H1 (cell line): ENCODE data around the gene TCF7L1. TPM values are rescaled to one million over a fixed set of nuclear protein-coding genes. Genes with fewer than 3 reads are reported as not detected.

ENCODE experiments used
- CTCF ChIA-PET: fragments of 300-600 bp; sonication (Branson Sonifier 250); formaldehyde crosslinking; loops from one replicate; lab custom pipeline; 2021; ENCODE audit not compliant: partially characterized antibody; lab: Charles Lee
- POLR2A ChIA-PET: fragments of 300-600 bp; sonication (Branson Sonifier 250); formaldehyde crosslinking; loops from one replicate; lab custom pipeline; 2021; ENCODE audit warnings: inconsistent platforms; ENCODE audit not compliant: partially characterized antibody; lab: Charles Lee
- DNase-seq, 2 experiments: peaks; one replicate each; pipeline versions ENCODE4 v3.0.0 to v3.0.0-alpha.2; 2010 to 2022; ENCODE audit warnings: low spot score in 2 of 2, low read depth in 1 of 2, mixed read lengths in 1 of 2
- FAIRE-seq: peaks from 2 replicates; lab custom pipeline; 2011; peaks lifted over from hg19 to GRCh38; lab: Jason Lieb, UNC
- H2AFZ ChIP-seq: 2 replicates; pipeline ENCODE4 v1.8.1; 2012; ENCODE audit warnings: low read length, inconsistent platforms
- H2AK5ac ChIP-seq: 2 replicates; pipeline ENCODE4 v1.6.1; 2013; ENCODE audit warnings: low read depth, low read length
- H2BK120ac ChIP-seq: replicated peaks from 2 replicates; pipeline ENCODE3; 2013; ENCODE audit warnings: low read depth, low read length, inconsistent platforms
- H2BK12ac ChIP-seq: 2 replicates; pipeline ENCODE4 v1.6.1; 2013; ENCODE audit warnings: low read depth, low read length
- H2BK15ac ChIP-seq: 2 replicates; pipeline ENCODE4 v1.6.1; 2013; ENCODE audit warnings: low read length
- H2BK20ac ChIP-seq: 2 replicates; pipeline ENCODE4 v1.6.1; 2013; ENCODE audit warnings: low read length
- H2BK5ac ChIP-seq: 2 replicates; pipeline ENCODE4 v1.6.1; 2013; ENCODE audit warnings: low read depth, low read length
- H3K14ac ChIP-seq: 2 replicates; pipeline ENCODE4 v1.6.1; 2013; ENCODE audit warnings: inconsistent platforms; ENCODE audit not compliant: insufficient read length
- H3K18ac ChIP-seq: 2 replicates; pipeline ENCODE4 v1.6.1; 2013; ENCODE audit warnings: low read length; ENCODE audit errors: extremely low read depth
- H3K23ac ChIP-seq: 2 replicates; pipeline ENCODE4 v1.6.1; 2013; ENCODE audit warnings: inconsistent platforms; ENCODE audit not compliant: insufficient read length
- H3K23me2 ChIP-seq: 2 replicates; pipeline ENCODE4 v1.6.1; 2013; ENCODE audit warnings: low read depth, low read length
- H3K27ac ChIP-seq: 2 replicates; pipeline ENCODE4 v1.6.1; 2011; ENCODE audit warnings: low read depth, low read length, inconsistent platforms
- H3K27me3 ChIP-seq, 4 experiments: replicated peaks in 1 of 4; 1 replicate in 1 of 4; 2 replicates in 3 of 4; pipeline versions ENCODE4 v1.6.1 to v1.8.1; 2011 to 2013; ENCODE audit warnings: low read length in 3 of 4, mild to moderate bottlenecking in 3 of 4, inconsistent platforms in 2 of 4, mixed read lengths in 2 of 4, moderate library complexity in 1 of 4; ENCODE audit not compliant: control insufficient read depth in 3 of 4, insufficient read depth in 3 of 4; ENCODE audit errors: extremely low read depth in 1 of 4
- H3K36me3 ChIP-seq, 4 experiments: 2 replicates each; pipeline versions ENCODE4 v1.6.1 to v1.8.1; 2011 to 2013; ENCODE audit warnings: mild to moderate bottlenecking in 4 of 4, low read length in 3 of 4, moderate library complexity in 2 of 4, control low read depth in 1 of 4, inconsistent platforms in 1 of 4; ENCODE audit not compliant: insufficient read depth in 4 of 4, control insufficient read depth in 2 of 4
- H3K4ac ChIP-seq: replicated peaks from 2 replicates; pipeline ENCODE3; 2013; ENCODE audit warnings: low read length, low read depth, mixed read lengths, inconsistent platforms; ENCODE audit not compliant: insufficient read length
- H3K4me1 ChIP-seq, 4 experiments: replicated peaks in 1 of 4; 1 replicate in 1 of 4; 2 replicates in 3 of 4; pipeline versions ENCODE4 v1.6.1 to v1.8.1; 2011 to 2013; ENCODE audit warnings: low read length in 3 of 4, inconsistent platforms in 2 of 4, mixed read lengths in 1 of 4; ENCODE audit not compliant: insufficient read depth in 4 of 4, control insufficient read depth in 3 of 4
- H3K4me2 ChIP-seq, 2 experiments: 2 replicates each; pipeline versions ENCODE4 v1.6.1 to v1.8.1; 2011 to 2013; ENCODE audit warnings: low read depth in 2 of 2, low read length in 2 of 2, control low read depth in 1 of 2, inconsistent platforms in 1 of 2, mild to moderate bottlenecking in 1 of 2; ENCODE audit not compliant: insufficient read depth in 1 of 2
- H3K4me3 ChIP-seq, 4 experiments: fragments of 200-600, 300-600 bp in 1 of 4; sonication (generic), shearing (Covaris generic), sonication (Bioruptor Twin) in 1 of 4; 2 replicates each; pipeline versions ENCODE4 v1.5.1 to v1.8.1; 2011 to 2016; ENCODE audit warnings: low read length in 4 of 4, low read depth in 3 of 4, control low read depth in 2 of 4, inconsistent platforms in 2 of 4, mild to moderate bottlenecking in 2 of 4, mixed read lengths in 1 of 4, moderate library complexity in 1 of 4; ENCODE audit not compliant: insufficient read depth in 2 of 4; ENCODE audit errors: extremely low read depth in 1 of 4
- H3K56ac ChIP-seq: replicated peaks from 2 replicates; pipeline ENCODE3; 2013; ENCODE audit warnings: low read depth, mild to moderate bottlenecking, mixed read lengths, low read length, inconsistent platforms; ENCODE audit not compliant: insufficient read length
- H3K79me1 ChIP-seq: 2 replicates; pipeline ENCODE4 v1.6.1; 2013; ENCODE audit warnings: low read depth, low read length, control low read depth
- H3K79me2 ChIP-seq, 2 experiments: 2 replicates each; pipeline versions ENCODE4 v1.6.1 to v1.8.1; 2012 to 2013; ENCODE audit warnings: low read length in 2 of 2, mild to moderate bottlenecking in 2 of 2, inconsistent platforms in 1 of 2; ENCODE audit not compliant: insufficient read depth in 2 of 2, control insufficient read depth in 1 of 2
- H3K9ac ChIP-seq, 4 experiments: replicated peaks in 1 of 4; 1 replicate in 1 of 4; 2 replicates in 3 of 4; pipeline versions ENCODE4 v1.6.1 to v1.8.1; 2011 to 2013; ENCODE audit warnings: low read depth in 3 of 4, low read length in 3 of 4, control low read depth in 2 of 4, mild to moderate bottlenecking in 2 of 4, moderate library complexity in 2 of 4, inconsistent platforms in 1 of 4; ENCODE audit errors: extremely low read depth in 1 of 4
- H3K9me3 ChIP-seq, 2 experiments: 2 replicates each; pipeline versions ENCODE4 v1.6.1 to v1.8.1; 2012 to 2013; ENCODE audit warnings: mild to moderate bottlenecking in 2 of 2, moderate library complexity in 2 of 2, control low read depth in 1 of 2, inconsistent platforms in 1 of 2, low read depth in 1 of 2, low read length in 1 of 2, mixed read lengths in 1 of 2; ENCODE audit not compliant: insufficient read depth in 2 of 2
- H4K20me1 ChIP-seq, 2 experiments: replicated peaks in 1 of 2; 2 replicates each; pipeline versions ENCODE3 to v1.8.1; 2011 to 2013; ENCODE audit warnings: inconsistent platforms in 2 of 2, low read length in 2 of 2, mild to moderate bottlenecking in 1 of 2; ENCODE audit not compliant: insufficient read depth in 2 of 2, control insufficient read depth in 1 of 2
- H4K5ac ChIP-seq: 2 replicates; pipeline ENCODE4 v1.6.1; 2013; ENCODE audit warnings: low read length, low read depth, mixed read lengths, inconsistent platforms; ENCODE audit not compliant: insufficient read length
- H4K8ac ChIP-seq: 2 replicates; pipeline ENCODE4 v1.8.0; 2013; ENCODE audit warnings: mild to moderate bottlenecking, moderate library complexity, low read length, inconsistent platforms; ENCODE audit not compliant: insufficient read depth; ENCODE audit errors: extremely low read depth
- H4K91ac ChIP-seq: replicated peaks from 2 replicates; pipeline ENCODE3; 2013; ENCODE audit warnings: low read length, mixed read lengths, inconsistent platforms; ENCODE audit not compliant: insufficient read length
- CBX5 ChIP-seq: fragments of 300-800, 300-1000 bp; sonication (generic); IDR thresholded peaks from 2 replicates; pipeline ENCODE4 v1.7.1; 2016; ENCODE audit warnings: antibody characterized with exemption, low read length, low read depth
- CTCF ChIP-seq, 3 experiments: IDR thresholded peaks; 1 replicate in 2 of 3; 2 replicates in 1 of 3; pipeline versions ENCODE4 v1.5.1 to v1.6.1; 2011; ENCODE audit warnings: low read length in 3 of 3, mild to moderate bottlenecking in 3 of 3, inconsistent platforms in 2 of 3, low read depth in 1 of 3, moderate library complexity in 1 of 3; ENCODE audit not compliant: insufficient read depth in 1 of 3; ENCODE audit errors: control extremely low read depth in 1 of 3
- JUN ChIP-seq: IDR thresholded peaks from 2 replicates; pipeline ENCODE4 v1.6.1; 2011; ENCODE audit warnings: low read depth, mild to moderate bottlenecking, improper control_type of control experiment, low read length
- KDM1A ChIP-seq: fragments of 200-600, 300-600 bp; sonication (generic); IDR thresholded peaks from 2 replicates; pipeline ENCODE4 v1.7.1; 2016; ENCODE audit warnings: mild to moderate bottlenecking, low read length, borderline replicate concordance
- NANOG ChIP-seq: IDR thresholded peaks from 2 replicates; pipeline ENCODE4 v1.6.1; 2011; ENCODE audit warnings: low read length, low read depth, mild to moderate bottlenecking, inconsistent platforms; ENCODE audit not compliant: insufficient read depth, poor library complexity, severe bottlenecking
- NRF1 ChIP-seq: IDR thresholded peaks from 2 replicates; pipeline ENCODE4 v1.6.1; 2011; ENCODE audit warnings: mild to moderate bottlenecking, low read depth, low read length, improper control_type of control experiment
- POLR2AphosphoS5 ChIP-seq: IDR thresholded peaks from 2 replicates; pipeline ENCODE4 v1.6.1; 2011; ENCODE audit warnings: low read depth, low read length
- POU5F1 ChIP-seq: IDR thresholded peaks from 2 replicates; pipeline ENCODE4 v1.6.1; 2011; ENCODE audit warnings: low read depth, mild to moderate bottlenecking, low read length, moderate library complexity
- SAP30 ChIP-seq: fragments of 300-600 bp; sonication (generic); IDR thresholded peaks from 2 replicates; pipeline ENCODE4 v1.7.1; 2012; ENCODE audit warnings: low read length, moderate library complexity, mild to moderate bottlenecking, inconsistent platforms; ENCODE audit not compliant: insufficient read depth, insufficient replicate concordance
- TAF7 ChIP-seq: optimal IDR thresholded peaks from 2 replicates; pipeline ENCODE3; 2011; ENCODE audit warnings: low read depth, mild to moderate bottlenecking, inconsistent platforms, low read length, moderate library complexity, borderline replicate concordance
- WGBS, 2 experiments: shearing (Covaris generic) in 1 of 2; methylation state at CpG; one replicate each; pipeline versions ENCODE4 v1.1.6 to v1.1.7; 2013 to 2015; ENCODE audit warnings: low lambda C conversion rate in 2 of 2, mixed read lengths in 2 of 2, inconsistent platforms in 1 of 2, low coverage in 1 of 2, missing lambda C conversion rate in 1 of 2; ENCODE audit not compliant: insufficient replicate concordance in 2 of 2, insufficient coverage in 1 of 2, insufficient read length in 1 of 2; ENCODE audit errors: extremely low coverage in 1 of 2, missing lambda C conversion rate in 1 of 2; 5-methylcytosine and 5-hydroxymethylcytosine counted together
- polyA plus RNA-seq, 7 experiments: library from polyadenylated mRNA; depleted of rRNA in 3 of 7; stranded (reverse) in 5 of 7; unstranded in 2 of 7; fragments of >200 nt in 5 of 7; fragments of 200-250 nt in 2 of 7; gene quantifications; 1 replicate in 5 of 7; 2 replicates in 1 of 7; 4 replicates in 1 of 7; pipeline versions ENCODE4 v1.2.1 to v1.2.3, GENCODE V29; 2011 to 2013; ENCODE audit warnings: missing spikeins in 2 of 7, mixed read lengths in 2 of 7
- total RNA-seq: library from RNA; stranded (reverse); fragmentation: NEBNext Ultra II Directional; extraction: Animal tissue kit (Norgen Biotek cat#: 25700); gene quantifications from 2 replicates; pipeline ENCODE4 v1.2.1, GENCODE V29; 2021

Gene TCF7L1
- total and polyA plus RNA-seq, 2 of the 8 experiments (the other 6 are each of a cell fraction or from before 2014, with no cell fraction given), result 27.5 to 108 TPM

- no peak overlapping the region for H3K23ac ChIP-seq
- no peak for FAIRE-seq
- H3K14ac ChIP-seq, result no peak overlapping the region
- H3K27me3 ChIP-seq, result no peaks in the 10 kb centered on the region
- H3K27ac ChIP-seq, result no peak overlapping the region
- no peak overlapping the region for H2AFZ ChIP-seq
- H4K91ac ChIP-seq, result no peak overlapping the region
- no peak overlapping the region for H2BK5ac ChIP-seq
- TF ChIP-seq POU5F1 (no peak), NANOG (no peak), CTCF (IDR thresholded peaks at IDR 0.05; ENCODE audit: control extremely low read depth in 1 of 3, insufficient read depth in 1 of 3, low read depth in 1 of 3, low read length in 3 of 3) (no peak), KDM1A (no peak), TAF7 (no peak), CBX5 (no peak), NRF1 (no peak), SAP30 (no peak), JUN (no peak), POLR2AphosphoS5 (no peak)
- TF ChIP-seq, all 59 proteins: peak for 0
- Histone ChIP-seq H2BK15ac (no peak overlapping the region), H3K18ac (no peak overlapping the region), H3K56ac (no peak overlapping the region), H2AK5ac (no peak overlapping the region), H3K36me3 (no peaks in the 10 kb centered on the region), H3K4me2 (no peak overlapping the region), H3K23me2 (peaks cover 3% of the 10 kb centered on the region; the same call in 1 of the 2 replicates), H3K9me3 (no peaks in the 10 kb centered on the region), H4K20me1 (peaks cover under 1% of the 10 kb centered on the region in 2 experiments), H2BK120ac (no peak overlapping the region), H3K4me3 (no peak overlapping the region), H3K4ac (no peak overlapping the region), H3K9ac (no peak overlapping the region), H2BK20ac (no peak overlapping the region), H3K79me2 (peaks cover 0 to 19% of the 10 kb centered on the region in 2 experiments; a peak in 2 of 4 replicates), H3K79me1 (peaks cover 2% of the 10 kb centered on the region; the same call in 1 of the 2 replicates), H4K5ac (no peak overlapping the region), H2BK12ac (no peak overlapping the region), H4K8ac (no peak overlapping the region), H3K4me1 (peaks cover 0 to 3% (median 0%) of the 10 kb centered on the region in 4 experiments; a peak in 3 of 7 replicates)
- ChIA-PET POLR2A (no interaction called here), CTCF (interaction anchor here (0.8 to 6.0 kb wide), 16 partner anchors 9 to 291 kb away, joined by 3 to 67 read pairs (median 4); no protein-coding TSS in a partner anchor)
- 88% methylated on average over 2 of the region's 2 CpGs; no CpG with 5 or more reads in 1 of the 2 experiments for WGBS, 2 experiments
- no peak for DNase-seq
These were observed 2.8 kb upstream of the TCF7L1 start for GRCh38 chr2:85130407-85130806.
